SJCRH30 (cell line): ENCODE data around the gene ZNF99. TPM values are rescaled to one million over a fixed set of nuclear protein-coding genes. Genes with fewer than 3 reads are reported as not detected.

ENCODE experiments used
- total RNA-seq: library from RNA; depleted of rRNA; stranded (reverse); fragments of >200 nt; shearing (Covaris generic); gene quantifications from 2 replicates; pipeline ENCODE4 v1.2.3, GENCODE V29; 2014; rRNA removed

Gene ZNF99
- total RNA-seq, 1 experiment from 2014 or later = not detected

Other genes with a start within 250 kb of the ZNF99 start
- 2.3 TPM in 2 replicates for gene ZNF492, start 149.8 kb downstream of the ZNF99 start, total RNA-seq
- not detected in 2 replicates for gene ZNF723, start 48.1 kb upstream of the ZNF99 start, total RNA-seq
- gene ZNF728, start 219.0 kb upstream of the ZNF99 start, total RNA-seq = not detected in 2 replicates